HG02938 (cell line): ENCODE measurements around the gene MRGPRG.

Experiments
- ATAC-seq: cut with Tn5 transposase; IDR thresholded peaks from one replicate; pipeline ENCODE4 v1.9.1; 2021; ENCODE audit warnings: mild to moderate bottlenecking, moderate library complexity; ENCODE audit not compliant: unreplicated experiment

MRGPRG gene

DNA sequence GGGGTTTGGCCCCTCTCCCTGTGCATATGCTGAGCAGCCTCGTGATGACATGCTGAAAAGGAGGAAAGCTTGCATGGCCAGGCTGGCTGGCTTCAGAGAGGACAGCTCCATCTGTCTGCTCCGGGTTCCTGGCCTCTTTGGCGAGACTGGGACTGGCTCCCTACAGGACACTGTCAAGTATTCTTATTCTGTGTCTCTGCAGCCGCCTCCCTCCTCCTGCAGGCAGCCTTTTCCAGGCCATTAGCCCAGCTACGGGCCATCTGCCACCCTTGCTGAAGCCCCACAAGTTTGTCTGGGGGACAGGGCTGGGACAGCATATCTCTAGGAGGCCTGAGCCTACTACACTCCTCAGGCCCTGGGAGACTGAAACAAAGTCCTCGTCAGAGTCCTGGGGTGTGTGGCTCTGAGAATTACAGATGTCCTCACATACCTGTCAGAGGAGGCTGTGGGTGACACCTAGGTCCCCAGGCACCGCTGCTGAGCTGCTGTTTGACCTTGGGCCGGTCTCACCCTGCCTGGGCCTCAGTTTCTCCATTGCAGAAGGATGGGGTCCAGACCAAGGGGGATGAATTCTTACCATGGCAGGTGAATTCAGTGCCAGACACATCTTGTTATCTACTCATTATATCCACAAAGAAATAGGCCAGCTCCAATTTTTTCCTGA, 11.0 kb downstream of the MRGPRG start:
- ATAC-seq = no peak

DNA sequence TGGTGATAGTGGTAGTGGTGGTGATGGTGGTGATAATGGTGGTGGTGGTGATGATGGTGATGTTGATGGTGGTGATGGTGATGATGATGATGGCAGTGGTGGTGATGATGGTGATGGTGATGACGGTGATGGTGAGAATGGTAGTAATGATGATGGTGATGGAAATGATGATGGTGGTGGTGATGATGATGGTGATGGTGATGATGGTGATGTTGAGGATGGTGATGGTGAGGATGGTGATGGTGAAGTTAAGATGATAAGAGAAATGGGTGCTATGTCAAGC, 11.8 kb downstream of the MRGPRG start:
- ATAC-seq = no peak

DNA sequence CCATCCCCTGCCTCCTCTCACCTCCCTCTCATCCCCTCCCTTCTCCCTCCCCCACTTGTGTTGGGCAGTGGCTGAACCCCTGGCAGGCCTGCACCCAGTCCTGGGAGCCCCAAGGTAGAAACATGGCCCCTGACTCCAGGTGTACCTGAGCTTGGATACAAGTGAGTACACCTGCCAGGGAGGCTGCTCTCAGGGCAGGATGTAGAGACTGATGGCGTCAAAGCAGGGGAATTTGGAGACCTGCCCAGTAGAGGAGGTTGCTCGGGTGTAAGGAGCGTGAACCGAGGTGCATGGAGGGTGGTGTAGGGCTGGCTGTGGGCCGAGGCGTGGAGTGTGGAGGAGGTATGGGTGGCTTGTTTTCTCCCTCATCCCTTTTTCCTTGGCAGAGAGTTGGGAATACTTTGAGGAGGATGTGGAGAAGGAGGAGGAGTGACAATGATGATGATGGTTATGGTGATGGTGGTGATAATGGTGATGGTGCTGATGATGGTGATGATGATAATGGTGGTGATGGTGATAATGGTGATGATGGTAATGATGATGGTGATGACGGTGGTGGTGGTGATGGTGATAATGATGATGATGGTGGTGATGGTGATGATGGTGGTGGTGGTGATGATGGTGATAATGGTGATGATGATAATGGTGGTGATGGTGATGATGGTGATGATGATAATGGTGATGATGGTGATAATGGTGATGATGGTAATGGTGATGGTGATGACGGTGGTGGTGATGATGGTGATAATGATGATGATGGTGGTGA, 12.3 kb downstream of the MRGPRG start:
- no peak for ATAC-seq

DNA sequence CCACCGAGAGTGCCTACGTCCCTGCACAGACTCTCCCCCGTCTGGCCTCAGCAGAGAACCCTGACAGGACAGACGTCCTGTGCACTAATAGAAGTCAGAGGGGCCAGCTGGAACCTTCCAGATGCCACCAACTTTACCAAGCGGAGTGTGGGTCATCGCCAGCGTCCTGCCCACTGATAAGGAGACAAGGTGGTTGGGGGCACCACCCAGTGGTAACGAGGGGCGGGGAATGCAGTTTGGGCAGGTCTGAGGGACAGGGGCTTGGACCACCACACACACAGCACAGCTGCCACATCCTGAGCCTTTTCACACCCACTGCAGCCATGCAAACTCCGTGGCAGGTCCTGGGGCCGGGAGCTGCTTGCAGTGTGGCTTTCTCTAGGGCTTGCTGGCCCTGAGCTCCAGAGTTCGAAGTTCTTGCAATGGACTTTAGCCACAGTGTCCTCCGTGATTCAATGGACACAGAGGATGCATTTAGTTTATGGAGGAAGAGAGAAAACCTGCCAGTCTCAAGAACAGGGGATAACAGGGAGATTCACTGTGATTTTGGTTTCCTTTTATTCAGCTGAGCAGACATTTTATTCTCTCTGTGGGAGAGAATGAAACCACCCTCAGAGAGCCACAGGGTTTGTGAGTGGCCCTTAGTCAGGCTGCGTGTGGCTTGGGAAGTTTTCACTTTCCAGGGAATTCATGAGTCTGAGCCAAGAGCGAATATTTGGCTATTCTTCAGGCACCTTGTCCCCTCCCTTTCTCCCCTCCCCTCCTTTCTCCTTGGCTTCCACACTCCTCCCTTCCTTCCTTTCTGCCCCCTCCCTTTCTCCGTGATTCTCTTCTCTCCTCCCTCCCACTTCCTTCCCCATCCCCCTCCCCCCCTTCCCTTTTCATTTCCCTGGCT, 13.1 kb downstream of the MRGPRG start:
- ATAC-seq = no peak

DNA sequence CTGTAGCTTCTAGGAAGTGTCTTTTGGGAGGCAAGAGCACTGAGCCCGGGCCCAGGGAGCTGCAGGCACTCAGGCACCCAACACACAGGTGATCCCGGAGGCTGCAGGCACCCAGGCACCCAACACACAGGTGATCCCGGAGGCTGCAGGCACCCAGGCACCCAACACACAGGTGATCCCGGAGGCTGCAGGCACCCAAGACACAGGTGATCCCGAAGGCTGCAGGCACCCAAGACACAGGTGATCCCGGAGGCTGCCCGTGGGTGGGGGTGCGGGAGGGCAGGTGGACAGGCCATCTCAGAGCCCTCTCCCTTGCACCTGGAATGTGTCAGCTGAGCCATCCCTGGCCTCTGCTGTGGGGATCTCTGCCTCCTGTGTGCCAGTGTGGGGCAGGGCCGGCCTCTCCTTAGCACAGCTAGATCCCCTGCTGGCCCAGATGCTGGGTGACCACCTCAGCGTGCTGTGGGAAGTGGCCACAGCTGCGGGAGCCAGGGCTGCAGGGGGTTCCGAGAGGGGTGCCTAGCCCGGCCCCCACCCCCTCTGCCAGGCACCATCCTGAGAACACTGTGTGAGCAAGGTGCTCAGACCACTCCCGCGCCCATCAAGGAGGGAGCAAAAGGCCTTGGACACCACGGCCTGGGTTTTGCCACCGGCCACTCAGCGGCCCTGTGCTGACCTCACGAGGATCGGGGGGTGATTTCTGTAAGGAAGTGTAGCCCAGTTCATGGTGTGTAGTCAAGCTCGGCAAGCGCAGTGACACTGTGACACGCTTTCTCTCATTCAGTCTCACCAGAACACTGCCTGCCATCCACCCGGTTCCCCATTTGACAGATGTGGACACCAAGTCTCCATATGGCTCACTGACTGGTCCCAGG, 14.2 kb downstream of the MRGPRG start:
- ATAC-seq = no peak

DNA sequence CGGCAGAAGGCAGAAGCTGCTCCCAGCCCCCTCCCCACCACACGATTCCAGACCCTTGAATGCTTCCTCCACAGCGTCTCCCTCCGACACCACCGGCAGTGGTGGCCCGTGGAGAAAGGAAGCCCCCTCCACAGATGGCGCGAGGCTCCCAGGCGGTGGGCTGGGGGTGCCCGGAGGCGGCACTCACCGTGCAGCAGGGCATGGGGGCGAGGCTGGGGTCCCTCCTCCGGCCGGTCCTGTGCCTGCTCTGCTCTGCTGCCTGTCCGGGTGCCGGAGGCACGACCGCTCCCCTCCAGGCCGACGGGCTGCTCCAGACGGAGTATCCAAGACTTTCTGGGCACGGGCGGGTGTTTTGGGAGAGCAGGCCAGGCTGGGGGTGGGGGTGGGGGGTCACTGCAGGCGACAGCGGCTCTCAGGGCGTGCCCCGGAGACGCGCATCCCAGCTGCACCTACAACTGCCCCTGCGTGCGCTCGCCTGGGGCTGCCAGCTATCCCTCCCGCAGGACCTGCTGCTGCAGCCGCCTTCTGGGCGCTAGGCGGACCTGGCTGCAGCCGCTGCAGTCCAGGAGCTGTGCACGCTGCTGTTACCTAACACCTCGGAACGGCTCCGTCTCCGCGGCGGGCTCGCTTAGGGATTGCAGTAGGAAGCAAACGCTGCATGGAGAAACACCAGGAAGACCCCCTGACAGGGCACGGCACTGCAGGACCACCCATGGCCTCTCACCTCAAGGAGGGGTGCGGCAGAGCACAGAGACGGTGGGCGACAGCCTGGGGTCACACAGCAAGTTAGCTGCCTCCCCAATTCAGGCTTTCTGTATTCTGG, 15.2 kb downstream of the MRGPRG start:
- no peak for ATAC-seq

DNA sequence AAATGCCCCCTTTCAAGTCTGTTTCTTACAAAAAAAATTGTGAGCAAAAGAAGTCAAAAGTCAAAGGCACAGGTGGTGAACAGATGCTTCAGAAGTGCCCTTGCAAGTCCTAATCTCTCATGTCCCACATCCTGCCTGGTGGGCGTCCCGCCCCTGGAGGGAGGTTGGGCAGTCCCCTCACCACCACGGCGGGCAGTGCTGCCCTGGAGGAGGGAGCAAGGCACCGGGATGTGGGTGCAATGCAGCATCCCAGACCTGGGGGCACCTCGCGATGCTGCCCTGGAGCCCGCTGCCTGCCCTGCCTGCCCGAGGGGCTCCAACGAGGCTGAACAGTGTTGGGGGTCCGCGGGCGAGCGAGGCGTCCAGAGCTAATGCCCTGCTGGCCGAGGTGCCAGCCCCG, 15.9 kb downstream of the MRGPRG start:
- no peak for ATAC-seq

DNA sequence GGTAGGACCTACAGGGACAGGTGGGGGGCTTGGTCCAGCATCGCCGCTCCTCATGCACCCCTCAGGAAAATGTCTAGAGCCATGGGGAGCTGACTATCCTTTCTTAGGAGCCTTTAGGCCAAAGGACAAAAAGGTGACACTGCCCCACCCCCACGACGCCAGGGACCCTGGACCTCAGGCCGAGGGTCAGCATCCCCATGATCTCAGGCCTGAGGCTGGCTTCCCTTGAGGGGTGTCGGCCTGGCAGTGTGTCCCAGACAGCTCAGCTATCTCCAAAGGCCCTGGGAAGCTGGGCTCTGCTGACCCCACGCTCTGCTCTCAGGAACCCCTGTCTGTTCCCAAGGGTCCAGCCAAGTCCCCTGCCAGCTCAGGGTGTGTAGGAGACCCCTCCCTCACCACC, 16.3 kb downstream of the MRGPRG start:
- ATAC-seq = no peak

DNA sequence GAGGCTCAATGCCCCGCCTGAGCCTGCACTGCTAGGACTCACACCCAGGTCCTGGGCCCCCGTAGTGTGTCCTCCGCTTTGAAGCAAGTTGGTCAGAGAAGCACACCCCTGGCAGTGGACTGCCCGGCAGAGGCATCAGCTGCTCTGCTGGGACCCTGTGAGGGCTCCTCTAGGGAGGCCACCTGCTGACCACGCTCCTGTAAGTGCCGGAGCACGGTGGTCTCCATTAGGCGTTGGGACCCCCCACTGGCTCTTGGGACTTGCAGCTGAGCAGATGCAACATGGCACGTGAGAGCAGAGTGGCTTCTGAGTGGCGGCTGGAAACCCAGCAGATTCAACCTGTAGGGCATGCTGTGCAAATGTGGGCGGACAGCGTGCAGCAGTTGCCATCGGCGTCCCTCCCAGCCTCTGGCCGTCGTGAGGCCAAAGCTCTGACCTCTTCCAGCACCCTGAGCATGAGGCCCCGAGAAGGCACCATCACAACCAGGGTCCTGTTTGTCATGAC, 16.9 kb downstream of the MRGPRG start:
- ATAC-seq = no peak

DNA sequence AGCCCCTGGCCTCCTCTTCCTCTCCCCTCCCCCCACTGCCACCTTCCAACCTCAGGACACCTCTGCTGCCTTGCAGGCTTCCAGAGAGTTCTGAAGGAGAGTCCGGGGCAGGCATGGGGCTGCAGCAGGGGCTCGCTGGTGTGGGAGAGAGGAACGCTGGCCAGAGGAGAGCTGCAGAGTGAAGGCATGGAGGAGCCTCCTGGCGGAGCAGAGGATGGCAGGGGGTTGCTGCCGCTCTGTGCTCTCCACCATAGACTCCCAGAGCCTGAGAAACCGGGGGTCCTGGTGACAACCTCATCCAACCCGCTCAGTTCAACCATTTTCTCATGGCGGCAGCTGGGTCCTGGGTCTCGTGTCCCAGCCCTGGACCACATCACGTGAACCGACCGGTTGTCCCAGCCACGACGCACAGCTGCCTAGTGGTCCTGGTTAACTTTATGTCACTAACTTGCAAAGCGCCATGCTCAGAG, 17.5 kb downstream of the MRGPRG start:
- no peak for ATAC-seq

DNA sequence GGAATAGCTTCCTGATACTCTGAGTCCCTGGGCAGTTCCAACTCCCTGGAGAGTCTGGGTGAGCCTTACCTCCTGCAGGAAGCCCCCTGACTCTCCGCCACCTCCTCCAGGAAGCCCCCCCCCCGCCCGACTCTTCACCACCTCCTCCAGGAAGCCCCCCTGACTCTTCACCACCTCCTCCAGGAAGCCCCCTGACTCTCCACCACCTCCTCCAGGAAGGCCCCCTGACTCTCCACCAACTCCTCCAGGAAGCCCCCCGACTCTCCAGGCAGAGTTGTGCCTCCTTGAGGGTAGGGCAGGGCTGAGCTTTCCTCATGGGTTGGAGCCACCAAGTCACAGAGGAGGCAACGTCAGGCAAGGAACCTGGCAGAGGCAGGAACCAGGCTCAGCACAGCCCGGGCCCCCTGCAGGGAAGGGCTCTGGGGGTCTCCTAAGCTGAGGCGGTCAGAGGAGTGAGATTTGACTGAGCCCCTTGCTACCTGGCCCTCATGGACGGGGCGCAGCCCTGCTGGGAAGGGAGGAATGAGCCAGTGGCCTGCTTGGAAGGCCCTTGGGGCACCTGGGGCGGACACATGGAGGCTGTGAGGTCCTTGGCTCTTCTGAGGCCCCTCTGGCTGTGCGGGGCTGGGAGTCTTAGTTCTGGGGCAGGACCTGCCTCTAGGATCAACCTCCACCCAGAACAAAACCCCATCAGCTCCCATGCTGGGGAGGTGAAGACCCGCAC, 18.1 kb downstream of the MRGPRG start:
- no peak for ATAC-seq

DNA sequence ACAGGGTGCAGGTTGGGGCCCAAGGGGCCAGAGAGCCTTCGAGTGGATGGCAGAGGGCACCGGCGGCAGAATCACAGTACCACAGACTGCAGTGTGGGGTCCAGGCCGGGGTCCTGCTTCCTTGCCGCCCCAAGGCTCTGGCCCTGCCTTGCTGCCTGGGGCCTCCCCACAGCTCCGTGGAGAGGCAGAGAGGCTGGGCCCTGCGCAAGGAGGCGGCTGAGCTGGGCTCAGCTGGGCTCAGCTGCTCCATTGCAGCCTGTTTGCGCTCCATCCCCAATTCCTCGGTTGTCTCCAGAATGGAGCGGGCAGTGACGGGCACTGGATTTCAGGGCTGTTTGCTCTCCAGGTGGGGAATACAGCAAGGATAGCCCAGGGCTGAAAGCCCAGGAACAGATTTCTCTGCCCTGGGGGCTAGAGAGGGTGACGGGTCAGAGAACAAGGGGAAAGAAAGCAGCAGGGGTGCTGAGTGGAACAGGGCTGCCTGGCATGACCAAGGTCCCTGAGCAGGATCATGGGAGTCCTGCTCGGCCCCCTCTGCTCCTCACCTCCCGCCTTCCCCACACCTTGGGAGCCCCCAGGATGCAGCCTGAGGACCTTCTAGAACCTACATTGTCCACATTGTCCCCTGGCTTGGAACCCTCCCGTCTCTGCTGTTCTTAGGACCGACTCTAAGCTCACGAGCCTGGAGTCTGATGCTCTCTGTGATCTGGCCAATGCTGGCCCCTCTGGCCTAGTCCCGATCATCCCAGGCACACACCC, 18.9 kb downstream of the MRGPRG start:
- ATAC-seq = no peak

DNA sequence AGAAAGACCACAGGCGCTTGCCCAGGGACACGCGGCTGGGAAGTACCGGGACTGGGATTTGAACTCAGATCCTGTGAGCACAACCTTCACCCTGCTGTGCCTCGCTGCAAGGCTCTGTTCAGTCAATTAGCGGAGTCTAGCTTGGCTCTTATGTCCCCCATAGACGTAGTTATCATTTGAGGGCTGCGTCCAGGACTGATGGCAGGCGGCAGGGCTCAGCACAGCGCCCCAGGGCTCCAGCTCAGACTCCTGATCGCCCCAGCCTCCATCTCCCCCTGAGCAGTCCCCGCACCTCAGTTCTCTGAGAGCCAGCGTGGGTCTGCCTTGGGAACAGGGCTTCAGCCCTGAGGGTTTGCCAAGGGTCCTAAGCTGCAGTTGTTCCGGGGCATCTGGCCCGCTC, 19.8 kb downstream of the MRGPRG start:
- no peak for ATAC-seq

DNA sequence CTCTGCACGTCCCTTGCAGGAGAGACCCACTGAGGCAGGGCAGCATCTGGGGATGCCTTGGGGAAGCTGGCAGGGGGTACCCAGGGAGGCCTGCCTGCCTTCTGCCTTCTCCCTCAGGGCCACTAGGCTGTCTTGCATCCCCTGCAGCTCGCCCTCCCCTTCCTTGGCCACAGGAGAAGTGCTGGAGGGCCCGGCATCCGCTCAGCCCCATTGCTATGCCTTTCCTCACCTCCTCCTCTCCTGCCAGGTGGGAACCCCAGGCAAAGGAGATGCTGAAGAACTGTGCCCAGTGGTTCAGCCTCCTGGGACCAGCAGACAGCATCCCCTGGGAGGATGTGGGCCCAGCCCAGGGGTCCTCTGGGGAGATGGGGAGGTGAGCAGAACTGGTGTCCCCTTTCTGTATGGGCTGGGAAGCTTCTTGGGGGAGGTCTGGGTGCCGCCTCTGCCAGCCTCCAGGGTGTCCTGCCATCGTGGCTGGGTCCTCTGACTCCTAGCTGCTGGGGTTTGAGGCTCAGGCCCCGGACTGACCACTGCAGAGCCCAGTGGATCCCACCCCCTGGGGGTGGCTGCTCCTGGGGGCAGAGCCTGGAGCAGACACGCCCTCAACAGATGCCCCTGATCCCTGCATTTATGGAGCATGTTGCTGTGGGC, 20.6 kb downstream of the MRGPRG start:
- ATAC-seq = no peak

DNA sequence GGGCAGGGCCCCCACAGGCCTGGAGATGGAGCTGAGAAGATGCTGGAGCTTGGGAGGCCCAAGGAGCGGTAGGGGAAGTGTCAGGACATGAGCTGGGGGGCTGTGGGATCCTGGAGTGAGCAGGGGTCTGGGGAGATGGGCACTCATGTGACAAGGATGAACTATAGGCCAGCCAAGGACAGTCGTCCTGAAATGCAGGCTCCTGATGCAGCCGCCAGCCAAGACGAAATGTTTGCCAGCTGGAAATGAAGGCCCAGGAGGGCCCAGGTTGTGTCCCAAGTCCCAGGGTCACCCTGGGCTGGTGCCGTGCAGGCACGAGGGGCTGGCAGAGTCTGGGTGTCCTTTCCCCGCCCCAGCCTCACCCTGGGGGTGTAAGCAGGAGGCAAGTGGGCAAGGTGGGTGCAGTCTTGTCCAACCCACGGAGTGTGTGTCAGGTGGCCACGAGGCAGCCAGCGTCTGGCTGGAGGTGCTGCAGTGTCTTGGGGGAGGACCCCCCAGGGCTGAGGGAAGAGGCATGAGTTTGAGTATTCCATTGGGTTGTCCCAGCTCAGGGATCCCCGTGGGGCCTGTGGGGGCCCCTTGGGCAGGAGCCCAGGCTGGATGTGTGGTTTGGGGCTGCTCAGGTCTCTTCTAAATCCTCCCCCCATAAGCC, 21.4 kb downstream of the MRGPRG start:
- no peak for ATAC-seq

DNA sequence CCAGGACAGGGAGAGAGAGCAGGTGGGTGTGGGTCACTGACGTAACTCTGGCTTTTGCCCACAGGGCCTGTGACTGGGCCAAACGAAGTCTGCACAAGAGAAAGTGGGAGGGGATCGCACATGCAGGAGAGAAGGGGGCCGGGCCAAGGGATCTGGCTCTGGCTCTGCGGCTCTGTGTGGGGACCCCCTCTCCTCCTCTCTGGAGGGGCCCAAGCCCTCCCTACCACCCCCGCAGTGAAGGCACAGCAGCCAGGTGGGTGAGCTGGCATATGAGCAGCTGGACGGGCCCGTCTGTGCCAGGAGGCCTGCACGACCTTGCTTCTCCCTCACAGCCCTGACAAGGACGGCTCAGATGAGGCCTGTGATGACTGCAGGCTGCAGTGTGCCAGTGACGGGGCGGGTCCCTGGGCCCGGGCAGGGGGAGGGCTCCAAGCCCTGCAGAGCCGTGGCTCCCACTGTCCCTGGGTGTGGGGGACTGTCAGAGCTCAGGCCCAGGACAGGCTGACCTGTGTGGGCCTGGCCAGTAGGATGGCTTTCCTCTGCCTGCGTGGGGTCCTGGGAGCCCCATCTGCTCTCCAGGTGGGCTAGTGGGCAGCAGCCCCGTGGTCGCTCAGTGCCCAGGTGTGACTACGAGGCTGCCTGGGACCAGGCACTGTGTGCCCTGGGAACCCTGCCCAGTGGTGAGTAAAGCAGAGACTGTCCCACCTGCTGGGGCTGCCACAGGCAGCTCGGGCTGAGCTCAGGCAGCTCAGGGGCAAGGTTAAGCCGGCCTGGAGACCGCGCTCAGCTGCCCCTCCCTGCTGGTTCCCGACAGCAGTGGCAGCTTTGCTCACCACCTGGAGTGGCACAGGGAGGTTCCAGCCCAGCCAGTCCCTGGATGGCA, 22.2 kb downstream of the MRGPRG start:
- no peak for ATAC-seq
